Testis (tissue), 3 donors: ENCODE measurements around the gene IGFLR1. TPM values are rescaled to one million over a fixed set of nuclear protein-coding genes. Genes with fewer than 3 reads are reported as not detected.

Source experiments
- DNase-seq: peaks from one replicate; pipeline ENCODE4 v3.0.0-alpha.2; 2019
- H3K27ac ChIP-seq, 2 donors: fragments of 200-600 bp; sonication (generic); one replicate each; pipeline ENCODE4 v1.5.1; 2019
- H3K27me3 ChIP-seq: fragments of 200-600 bp; sonication (generic); one replicate; pipeline ENCODE4 v1.5.1; 2019
- H3K36me3 ChIP-seq: fragments of 200-600 bp; sonication (generic); one replicate; pipeline ENCODE4 v1.5.1; 2017; ENCODE audit warnings: low read depth; ENCODE audit errors: missing control alignments
- H3K4me1 ChIP-seq: fragments of 200-600 bp; sonication (generic); one replicate; pipeline ENCODE4 v1.5.1; 2019
- H3K4me3 ChIP-seq, 2 donors: fragments of 200-600 bp; sonication (generic); one replicate each; pipeline ENCODE4 v1.5.1; 2017 to 2019
- H3K9me3 ChIP-seq: fragments of 200-600 bp; sonication (generic); one replicate; pipeline ENCODE4 v1.5.1; 2017
- POLR2A ChIP-seq: fragments of 450-650 bp; IDR thresholded peaks from one replicate; pipeline ENCODE4 v1.6.1; 2017; ENCODE audit warnings: antibody characterized with exemption, mild to moderate bottlenecking, moderate library complexity
- WGBS, 2 donors: methylation state at CpG; one replicate each; pipeline ENCODE4 v1.1.5; 2018; 5-methylcytosine and 5-hydroxymethylcytosine counted together
- intact Hi-C: fragments of 100-400 bp; cut with DNase I; formaldehyde crosslinking; loops from one replicate; pipeline ENCODE4 v1.15.1; 2023; ENCODE audit warnings: low total_unique reads
- polyA plus RNA-seq: library from polyadenylated mRNA; stranded (reverse); fragments of 350-450 nt; fragmentation: Illumina TruSeq; extraction: RNeasy Lipid Tissue Mini Kit (QIAGEN cat#74804); gene quantifications from one replicate; pipeline ENCODE4 v1.2.3, GENCODE V29; 2014; ENCODE audit warnings: low read depth, low replicate concordance; ENCODE audit not compliant: insufficient read depth
- total RNA-seq, 2 donors: library from RNA; depleted of rRNA; stranded (reverse); fragments of >200 nt; gene quantifications; one replicate each; pipeline ENCODE4 v1.2.3, GENCODE V29; 2016
- TF ChIP-seq, protein P1 (sequence below), 3 experiments: fragments of 450-650 bp in 2 of 3; fragments of 200-600 bp in 1 of 3; sonication (generic) in 1 of 3; IDR thresholded peaks; one replicate each; pipeline ENCODE4 v1.5.1; 2016 to 2019; ENCODE audit warnings: antibody characterized with exemption in 3 of 3, mild to moderate bottlenecking in 2 of 3, moderate library complexity in 1 of 3

Gene IGFLR1
- total and polyA plus RNA-seq, 3 donors from 2014 or later: 9.9 to 15.9 (median 15.7) TPM

DNA sequence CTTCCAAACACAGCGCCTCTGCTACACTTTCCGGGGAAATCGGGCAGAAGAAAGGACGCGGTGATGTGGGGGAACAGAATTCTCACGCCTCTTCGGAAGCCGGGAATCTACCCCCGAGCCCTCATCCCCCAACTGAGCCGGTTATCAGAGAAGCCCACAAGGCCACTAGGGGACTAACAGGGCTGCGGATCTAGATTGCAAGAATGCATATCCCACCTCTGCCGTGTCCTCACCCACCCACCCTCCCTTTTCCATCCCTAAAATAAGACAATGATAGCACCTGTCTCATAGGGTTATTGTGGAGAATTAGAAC is 1.1 kb downstream of the IGFLR1 start:
- no peaks in the 10 kb centered on the region for H3K27me3 ChIP-seq
- no peaks in the 10 kb centered on the region for H3K9me3 ChIP-seq
- TF ChIP-seq, protein P1, sequence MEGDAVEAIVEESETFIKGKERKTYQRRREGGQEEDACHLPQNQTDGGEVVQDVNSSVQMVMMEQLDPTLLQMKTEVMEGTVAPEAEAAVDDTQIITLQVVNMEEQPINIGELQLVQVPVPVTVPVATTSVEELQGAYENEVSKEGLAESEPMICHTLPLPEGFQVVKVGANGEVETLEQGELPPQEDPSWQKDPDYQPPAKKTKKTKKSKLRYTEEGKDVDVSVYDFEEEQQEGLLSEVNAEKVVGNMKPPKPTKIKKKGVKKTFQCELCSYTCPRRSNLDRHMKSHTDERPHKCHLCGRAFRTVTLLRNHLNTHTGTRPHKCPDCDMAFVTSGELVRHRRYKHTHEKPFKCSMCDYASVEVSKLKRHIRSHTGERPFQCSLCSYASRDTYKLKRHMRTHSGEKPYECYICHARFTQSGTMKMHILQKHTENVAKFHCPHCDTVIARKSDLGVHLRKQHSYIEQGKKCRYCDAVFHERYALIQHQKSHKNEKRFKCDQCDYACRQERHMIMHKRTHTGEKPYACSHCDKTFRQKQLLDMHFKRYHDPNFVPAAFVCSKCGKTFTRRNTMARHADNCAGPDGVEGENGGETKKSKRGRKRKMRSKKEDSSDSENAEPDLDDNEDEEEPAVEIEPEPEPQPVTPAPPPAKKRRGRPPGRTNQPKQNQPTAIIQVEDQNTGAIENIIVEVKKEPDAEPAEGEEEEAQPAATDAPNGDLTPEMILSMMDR (IDR thresholded peaks at IDR 0.05): no peak
- TF ChIP-seq POLR2A: no peak
- no peak overlapping the region for H3K27ac ChIP-seq
- intact Hi-C loops: no loop called here
- 7 to 17% methylated on average over 12 of the region's 12 CpGs for WGBS, 2 donors
- peak overlapping the region; percentile 50 to 56 for H3K4me3 ChIP-seq
- peaks cover 10% of the 10 kb centered on the region for H3K4me1 ChIP-seq
- DNase-seq: no peak
- no peaks in the 10 kb centered on the region for H3K36me3 ChIP-seq

DNA sequence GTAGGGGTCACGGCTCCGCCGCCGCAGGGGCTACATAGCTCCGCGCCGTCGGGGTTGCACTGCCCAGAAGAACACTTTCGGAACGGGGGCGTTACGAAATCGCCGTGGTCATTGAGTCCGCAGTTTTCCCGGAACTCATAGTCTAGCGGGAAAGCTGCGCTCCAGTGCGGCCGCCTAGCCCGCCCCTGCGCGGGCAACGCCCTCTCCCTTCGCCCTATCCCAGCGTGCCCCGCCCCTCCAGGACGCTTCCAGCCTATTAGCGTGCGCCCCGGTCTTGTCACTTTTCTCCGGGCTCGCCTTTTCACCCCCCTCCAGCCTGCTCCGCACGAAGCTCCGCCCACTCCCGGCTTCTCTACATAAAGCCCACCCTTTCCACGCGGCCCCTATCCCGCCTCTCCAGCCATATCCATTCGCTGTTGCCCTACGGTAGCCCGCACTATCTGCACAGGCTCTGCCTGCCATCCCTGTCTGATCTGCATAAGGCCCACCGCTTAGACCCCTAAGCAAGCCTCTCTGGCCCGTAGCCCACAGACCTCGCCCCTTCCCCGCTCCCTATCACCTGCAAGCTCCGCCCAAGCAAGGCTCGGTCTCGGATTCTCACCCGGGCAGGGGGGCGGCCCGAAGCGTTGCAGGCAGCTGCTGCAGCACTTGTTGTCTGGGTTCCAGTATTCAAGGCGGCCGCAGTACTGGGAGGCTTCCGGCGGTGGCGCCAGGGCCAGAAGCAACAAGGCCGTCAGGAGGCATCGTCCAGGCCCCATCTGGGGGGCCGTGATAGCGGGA is 1.6 kb downstream of the IGFLR1 start:
- Histone ChIP-seq H3K36me3 (no peaks in the 10 kb centered on the region), H3K4me3 (peak overlapping the region; percentile 50 to 56), H3K27ac (peak overlapping the region in 1 of 2 donors; percentile 50), H3K9me3 (no peaks in the 10 kb centered on the region), H3K4me1 (peaks cover 6% of the 10 kb centered on the region), H3K27me3 (no peaks in the 10 kb centered on the region)
- intact Hi-C loops: no loop called here
- peak; percentile 99 for DNase-seq
- 0 to 1% methylated on average over 39 to 61 of the region's 63 CpGs for WGBS, 2 donors
- TF ChIP-seq POLR2A: no peak
- TF ChIP-seq, protein P1 (IDR thresholded peaks at IDR 0.05): no peak

DNA sequence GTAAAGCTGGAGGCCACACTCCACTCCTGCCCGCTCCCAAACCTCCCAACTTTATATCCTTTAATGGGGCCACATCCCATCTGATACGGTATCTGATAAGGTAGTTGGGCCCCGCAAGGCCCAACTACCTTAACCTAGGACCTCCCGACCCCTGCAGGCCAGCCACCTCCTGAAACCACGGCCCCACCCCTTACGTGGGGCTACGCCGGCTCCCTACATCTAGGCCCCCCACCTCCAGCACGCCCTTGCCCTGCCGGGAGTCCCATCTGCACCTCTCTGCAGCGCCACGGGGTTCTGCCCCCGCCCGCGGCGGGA is 2.2 kb downstream of the IGFLR1 start:
- Histone ChIP-seq H3K27me3 (no peaks in the 10 kb centered on the region), H3K27ac (peak overlapping the region in 1 of 2 donors; percentile 50), H3K9me3 (no peaks in the 10 kb centered on the region), H3K36me3 (no peaks in the 10 kb centered on the region), H3K4me1 (peaks cover 6% of the 10 kb centered on the region), H3K4me3 (peak overlapping the region; percentile 50 to 56)
- TF ChIP-seq, protein P1 (IDR thresholded peaks at IDR 0.05): no peak
- no peak for TF ChIP-seq POLR2A
- WGBS, 2 donors: 3 to 4% methylated on average over 6 to 14 of the region's 16 CpGs
- intact Hi-C loops: no loop called here
- no peak for DNase-seq

DNA sequence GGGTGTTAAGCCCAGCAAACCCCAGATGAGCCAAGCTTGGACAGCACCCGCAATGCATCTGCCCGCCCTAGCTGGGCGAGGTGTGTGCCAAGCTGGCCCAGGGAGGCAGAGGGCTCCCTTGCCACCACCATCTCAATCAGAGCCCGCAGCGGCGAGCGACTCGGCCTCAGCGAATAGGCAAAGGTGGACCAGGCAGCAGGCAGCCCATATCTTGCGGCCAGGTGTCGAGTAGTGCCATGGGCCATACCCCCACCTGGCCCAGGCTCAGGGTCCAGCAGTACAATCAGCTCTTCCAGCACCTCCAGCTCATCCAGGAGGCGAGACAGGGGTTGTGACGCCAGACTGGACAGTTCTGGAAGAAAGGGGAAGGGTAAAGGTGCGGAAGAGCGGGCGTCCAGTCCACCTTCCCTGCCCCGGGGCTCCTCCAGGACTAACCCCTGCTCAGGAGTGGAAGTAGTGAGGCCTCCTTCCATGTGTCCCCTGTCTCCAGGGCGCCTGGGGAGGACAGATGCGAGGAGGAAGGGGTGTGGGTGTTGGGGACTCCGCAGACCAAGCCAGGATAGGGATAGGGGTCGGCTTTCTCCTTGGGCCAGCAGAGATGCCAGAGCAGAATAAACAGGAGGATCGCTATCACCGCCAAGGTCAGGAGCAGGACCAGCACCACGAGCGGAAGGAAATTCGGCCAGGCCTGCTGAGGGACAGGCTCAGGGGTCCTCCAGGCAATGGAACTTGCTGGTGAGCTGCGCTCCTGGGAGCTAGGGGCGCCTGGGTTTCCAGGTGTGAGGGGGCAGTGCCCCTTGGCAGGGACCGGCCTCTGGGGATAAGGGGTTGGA is 2.8 kb downstream of the IGFLR1 start:
- H3K27ac ChIP-seq: no peak overlapping the region
- DNase-seq: no peak
- 51 to 57% methylated on average over 11 to 29 of the region's 29 CpGs for WGBS, 2 donors
- H3K9me3 ChIP-seq: no peaks in the 10 kb centered on the region
- H3K27me3 ChIP-seq: no peaks in the 10 kb centered on the region
- H3K36me3 ChIP-seq: no peaks in the 10 kb centered on the region
- TF ChIP-seq POLR2A: no peak
- TF ChIP-seq, protein P1 (IDR thresholded peaks at IDR 0.05): no peak
- peaks cover 6% of the 10 kb centered on the region for H3K4me1 ChIP-seq
- peak overlapping the region in 1 of 2 donors; percentile 56 for H3K4me3 ChIP-seq
- intact Hi-C loops: no loop called here
